ENCODE data around the gene UNG. TPM values are rescaled to one million over a fixed set of nuclear protein-coding genes. Genes with fewer than 3 reads are reported as not detected.

The UNG gene
- total RNA-seq, 4 donors from 2014 or later = 17.9 to 43.9 (median 40.0) TPM

DNA sequence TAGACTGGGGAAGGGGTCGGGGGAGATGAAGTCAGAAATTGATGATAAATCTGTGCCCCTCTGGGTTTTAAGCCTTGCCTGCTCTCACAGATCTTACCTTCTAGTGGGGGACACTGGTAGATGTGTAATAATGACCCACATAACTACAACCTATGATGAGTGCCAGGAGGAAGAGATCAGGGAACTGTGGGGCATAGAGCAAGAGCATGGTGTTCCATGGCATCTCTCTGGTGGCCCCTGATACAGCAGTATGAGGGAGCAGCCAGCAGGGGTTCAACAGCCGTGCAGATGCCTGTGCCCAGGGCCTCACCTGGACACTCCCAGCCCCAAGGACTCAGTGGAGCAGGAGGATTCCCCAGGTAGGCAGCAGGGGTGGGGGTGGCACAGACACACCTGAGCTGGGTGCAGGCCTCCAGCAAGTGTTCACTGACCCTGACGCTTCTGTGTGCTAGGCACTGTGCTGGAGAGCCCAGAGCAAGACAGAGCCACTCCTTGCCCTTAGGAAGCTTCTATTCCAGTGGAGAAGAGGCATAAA is 24.0 kb downstream of the UNG start:
- peaks cover 10% of the 10 kb centered on the region for H3K4me1 ChIP-seq
- DNase-seq (ENCODE audit: low spot score in 2 of 2) = no peak
- no peak overlapping the region for H3K4me3 ChIP-seq
- 90% methylated on average over 3 of the region's 3 CpGs for WGBS
- TF ChIP-seq POLR2AphosphoS5 (IDR thresholded peaks at IDR 0.05) = no peak
- no peak for TF ChIP-seq POLR2A (IDR thresholded peaks at IDR 0.05)
- no peak for TF ChIP-seq EP300 (IDR thresholded peaks at IDR 0.05)
- TF ChIP-seq, protein P1, sequence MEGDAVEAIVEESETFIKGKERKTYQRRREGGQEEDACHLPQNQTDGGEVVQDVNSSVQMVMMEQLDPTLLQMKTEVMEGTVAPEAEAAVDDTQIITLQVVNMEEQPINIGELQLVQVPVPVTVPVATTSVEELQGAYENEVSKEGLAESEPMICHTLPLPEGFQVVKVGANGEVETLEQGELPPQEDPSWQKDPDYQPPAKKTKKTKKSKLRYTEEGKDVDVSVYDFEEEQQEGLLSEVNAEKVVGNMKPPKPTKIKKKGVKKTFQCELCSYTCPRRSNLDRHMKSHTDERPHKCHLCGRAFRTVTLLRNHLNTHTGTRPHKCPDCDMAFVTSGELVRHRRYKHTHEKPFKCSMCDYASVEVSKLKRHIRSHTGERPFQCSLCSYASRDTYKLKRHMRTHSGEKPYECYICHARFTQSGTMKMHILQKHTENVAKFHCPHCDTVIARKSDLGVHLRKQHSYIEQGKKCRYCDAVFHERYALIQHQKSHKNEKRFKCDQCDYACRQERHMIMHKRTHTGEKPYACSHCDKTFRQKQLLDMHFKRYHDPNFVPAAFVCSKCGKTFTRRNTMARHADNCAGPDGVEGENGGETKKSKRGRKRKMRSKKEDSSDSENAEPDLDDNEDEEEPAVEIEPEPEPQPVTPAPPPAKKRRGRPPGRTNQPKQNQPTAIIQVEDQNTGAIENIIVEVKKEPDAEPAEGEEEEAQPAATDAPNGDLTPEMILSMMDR (IDR thresholded peaks at IDR 0.05) = no peak
- no peaks in the 10 kb centered on the region for H3K36me3 ChIP-seq
- no peaks in the 10 kb centered on the region for H3K9me3 ChIP-seq
- no peak overlapping the region for H3K27ac ChIP-seq
- no peaks in the 10 kb centered on the region for H3K27me3 ChIP-seq

DNA sequence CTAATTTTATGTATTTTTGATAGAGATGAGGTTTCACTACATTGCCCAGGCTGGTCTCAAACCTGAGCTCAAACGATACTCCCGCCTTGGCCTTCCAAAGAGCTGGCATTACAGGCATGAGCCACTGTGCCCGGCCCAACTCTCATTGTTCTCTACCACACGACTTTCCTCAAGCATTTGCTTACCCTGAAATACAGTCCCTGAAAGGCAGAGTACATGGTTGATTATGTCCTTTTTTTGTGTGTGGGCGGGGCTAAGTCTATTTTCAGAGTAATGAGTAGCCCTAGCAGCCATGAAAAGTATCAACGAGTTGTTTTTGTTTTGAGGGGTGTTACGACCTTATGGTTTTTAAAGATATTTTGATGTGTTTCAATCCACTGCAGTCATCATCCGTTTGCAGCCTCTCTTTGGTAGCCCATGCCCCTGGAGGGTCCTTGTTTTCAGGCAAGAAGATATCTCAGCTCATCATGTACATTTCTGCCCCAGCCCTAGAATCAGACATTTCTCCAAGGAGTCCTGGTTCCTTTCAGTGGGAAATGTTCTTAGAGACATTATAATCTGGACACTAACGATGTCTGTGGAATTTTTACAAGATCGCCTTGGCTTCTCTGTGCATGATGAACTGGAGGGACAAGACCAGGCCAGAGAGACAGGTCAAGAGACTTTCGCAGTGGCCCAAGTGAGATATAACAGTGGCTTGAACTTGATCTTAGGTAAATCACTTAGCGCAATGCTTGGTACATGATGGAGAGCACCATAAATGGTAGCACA is 27.7 kb downstream of the UNG start:
- no peaks in the 10 kb centered on the region for H3K36me3 ChIP-seq
- WGBS = 86% methylated on average over 12 of the region's 12 CpGs
- peak in 1 of 2 donors; percentile 37 for DNase-seq (ENCODE audit: low spot score in 2 of 2)
- TF ChIP-seq POLR2A (IDR thresholded peaks at IDR 0.05) (no peak), POLR2AphosphoS5 (IDR thresholded peaks at IDR 0.05) (no peak), EP300 (IDR thresholded peaks at IDR 0.05) (no peak)
- no peak overlapping the region for H3K27ac ChIP-seq
- H3K27me3 ChIP-seq = no peaks in the 10 kb centered on the region
- H3K4me1 ChIP-seq = peaks cover 7% of the 10 kb centered on the region
- no peak overlapping the region for H3K4me3 ChIP-seq
- H3K9me3 ChIP-seq = no peaks in the 10 kb centered on the region

DNA sequence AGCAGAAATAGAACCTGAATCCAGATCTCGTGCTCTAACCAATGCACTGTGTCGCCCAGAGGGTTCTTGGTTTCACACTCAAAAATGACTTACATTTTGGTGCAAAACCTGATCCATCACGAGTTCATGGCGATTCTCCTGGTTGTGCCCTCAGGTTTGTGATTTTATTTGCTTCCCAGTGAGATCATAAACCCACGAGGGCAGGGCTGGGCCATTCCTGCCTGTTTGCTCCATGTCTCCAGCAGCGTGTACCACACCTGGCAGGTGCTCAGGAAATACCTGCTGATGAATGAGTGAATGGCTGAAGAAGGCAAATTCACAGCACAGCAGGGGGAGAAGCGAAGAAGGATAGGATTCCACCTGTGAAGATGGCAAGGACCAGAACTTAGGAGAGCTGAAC is 28.4 kb downstream of the UNG start:
- no peaks in the 10 kb centered on the region for H3K9me3 ChIP-seq
- no peak overlapping the region for H3K4me3 ChIP-seq
- H3K27me3 ChIP-seq = no peaks in the 10 kb centered on the region
- H3K36me3 ChIP-seq = no peaks in the 10 kb centered on the region
- H3K27ac ChIP-seq = no peak overlapping the region
- WGBS = 93% methylated on average over 7 of the region's 7 CpGs
- TF ChIP-seq, protein P1 (IDR thresholded peaks at IDR 0.05) = no peak
- peaks cover 10% of the 10 kb centered on the region for H3K4me1 ChIP-seq
- DNase-seq (ENCODE audit: low spot score in 2 of 2) = peak in 1 of 2 donors; percentile 19

DNA sequence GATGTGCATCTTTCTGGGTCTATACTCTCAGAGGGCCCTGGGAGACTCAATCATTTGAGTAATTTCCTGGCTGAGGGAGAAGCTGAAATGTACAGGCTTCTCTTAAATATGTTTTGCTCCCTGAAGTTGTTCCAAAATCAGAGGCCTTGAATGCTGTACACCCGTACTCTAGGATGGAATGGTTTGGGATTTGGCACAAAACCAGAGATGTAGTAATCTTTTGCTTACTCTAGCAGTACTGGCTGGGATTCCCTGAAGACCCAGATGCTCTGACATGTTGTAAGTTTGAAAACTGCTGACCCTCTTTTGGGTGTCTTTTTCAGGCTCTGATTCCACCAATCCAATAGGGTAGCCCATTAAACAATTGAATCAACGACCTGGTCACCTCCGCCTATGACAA is 29.4 kb downstream of the UNG start:
- peak overlapping the region; percentile 14 for H3K27ac ChIP-seq
- WGBS = 72% methylated on average over 3 of the region's 3 CpGs
- no peak overlapping the region for H3K4me3 ChIP-seq
- no peaks in the 10 kb centered on the region for H3K27me3 ChIP-seq
- TF ChIP-seq, protein P1 (IDR thresholded peaks at IDR 0.05) = no peak
- TF ChIP-seq POLR2A (IDR thresholded peaks at IDR 0.05) (no peak), EP300 (IDR thresholded peaks at IDR 0.05) (no peak)
- H3K36me3 ChIP-seq = no peaks in the 10 kb centered on the region
- DNase-seq (ENCODE audit: low spot score in 2 of 2) = no peak
- H3K9me3 ChIP-seq = no peaks in the 10 kb centered on the region
- H3K4me1 ChIP-seq = peaks cover 16% of the 10 kb centered on the region

DNA sequence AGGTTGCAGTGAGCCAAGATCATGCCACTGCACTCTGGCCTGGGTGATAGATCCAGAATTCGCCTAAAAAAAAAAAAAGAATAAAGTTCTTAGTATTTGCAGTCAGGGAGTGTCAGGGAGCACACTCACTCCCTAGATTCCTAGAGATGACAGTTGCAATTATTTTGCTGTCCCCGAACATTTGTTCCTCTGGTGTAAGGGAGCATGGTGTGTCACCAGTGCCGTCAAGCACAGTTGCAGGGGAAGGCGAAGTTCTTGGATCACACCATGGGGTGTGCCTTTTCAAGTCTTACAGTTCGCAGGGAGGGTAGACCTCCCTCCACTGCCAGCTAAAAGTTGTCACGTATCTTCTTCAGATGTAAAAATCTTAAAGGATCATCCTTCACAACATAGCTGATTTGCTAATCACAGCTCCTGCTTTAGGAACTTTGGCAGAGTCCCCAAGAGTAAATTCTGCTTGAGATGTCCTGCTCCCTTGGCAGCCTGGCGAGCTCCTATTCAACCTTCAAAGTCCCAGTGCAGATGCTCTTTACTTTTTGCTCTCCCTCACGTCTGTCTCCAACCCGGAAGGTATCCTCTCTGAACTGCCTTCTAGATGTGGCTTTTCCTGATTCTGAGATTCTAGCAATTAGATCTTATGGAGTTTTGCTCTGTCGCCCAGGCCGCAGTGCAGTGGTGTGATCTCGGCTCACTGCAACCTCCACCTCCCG is 30.3 kb downstream of the UNG start:
- Histone ChIP-seq H3K9me3 (no peaks in the 10 kb centered on the region), H3K27ac (peak overlapping the region; percentile 14)

More for the DNA sequence above, 30.3 kb downstream of the UNG start:
- 86% methylated on average over 13 of the region's 13 CpGs for WGBS
- peaks cover 16% of the 10 kb centered on the region for H3K4me1 ChIP-seq
- DNase-seq (ENCODE audit: low spot score in 2 of 2) = no peak
- TF ChIP-seq POLR2AphosphoS5 (IDR thresholded peaks at IDR 0.05) (peak in 1 of 3 donors; percentile 41), EP300 (IDR thresholded peaks at IDR 0.05) (no peak)
- no peak overlapping the region for H3K4me3 ChIP-seq
- H3K36me3 ChIP-seq = no peaks in the 10 kb centered on the region
- no peaks in the 10 kb centered on the region for H3K27me3 ChIP-seq

All from suprapubic skin (tissue), 4 donors.